OCI-LY7 (cell line): ENCODE measurements around the gene SPATA33. TPM values are rescaled to one million over a fixed set of nuclear protein-coding genes. Genes with fewer than 3 reads are reported as not detected.

Experiments used
- BruUV-seq: library from RNA; stranded (reverse); fragments of 400-500 nt; replicated peaks from 2 replicates; lab custom pipeline; 2021; lab: Mats Ljungman, UMichigan
- CTCF ChIA-PET: fragments of 300-600 bp; sonication (Branson Sonifier 250); formaldehyde crosslinking; loops from one replicate; lab custom pipeline; 2022; ENCODE audit warnings: antibody characterized with exemption; ENCODE audit not compliant: unreplicated experiment; lab: Charles Lee
- POLR2A ChIA-PET: fragments of 300-600 bp; sonication (Branson Sonifier 250); formaldehyde crosslinking; loops from one replicate; lab custom pipeline; 2022; ENCODE audit warnings: antibody characterized with exemption; lab: Charles Lee
- DNase-seq: peaks from one replicate; pipeline ENCODE4 v3.0.0-alpha.2; 2015; ENCODE audit warnings: low spot score
- H2AFZ ChIP-seq: fragments of 200-600 bp; sonication (generic), shearing (Covaris generic); 2 replicates; pipeline ENCODE4 v1.6.1; 2014; ENCODE audit warnings: mild to moderate bottlenecking, antibody characterized with exemption, low read length, moderate library complexity
- H3K27ac ChIP-seq: fragments of 200-600 bp; sonication (generic); 2 replicates; pipeline ENCODE4 v1.5.1; 2014; ENCODE audit warnings: mixed run types, low read depth, mild to moderate bottlenecking, moderate library complexity, low read length, inconsistent platforms; ENCODE audit not compliant: poor library complexity, severe bottlenecking
- H3K36me3 ChIP-seq: fragments of 200-600 bp; sonication (generic); 2 replicates; pipeline ENCODE4 v1.6.1; 2014; ENCODE audit warnings: mild to moderate bottlenecking, antibody characterized with exemption, low read length, moderate library complexity, mixed read lengths; ENCODE audit not compliant: insufficient read depth
- H3K4me1 ChIP-seq: fragments of 200-600 bp; sonication (generic); 2 replicates; pipeline ENCODE4 v1.5.1; 2014; ENCODE audit warnings: mild to moderate bottlenecking, low read length; ENCODE audit not compliant: insufficient read depth, poor library complexity, severe bottlenecking
- H3K4me2 ChIP-seq: fragments of 200-600 bp; sonication (generic); 2 replicates; pipeline ENCODE4 v1.6.1; 2014; ENCODE audit warnings: mild to moderate bottlenecking, low read length
- H3K4me3 ChIP-seq: fragments of 200-600 bp; sonication (generic); 2 replicates; pipeline ENCODE4 v1.5.1; 2014; ENCODE audit warnings: mild to moderate bottlenecking, low read depth, low read length; ENCODE audit not compliant: poor library complexity, severe bottlenecking
- H3K79me2 ChIP-seq: fragments of 200-600 bp; sonication (generic); 2 replicates; pipeline ENCODE4 v1.6.1; 2016; ENCODE audit warnings: low read depth, mild to moderate bottlenecking, low read length, moderate library complexity, mixed read lengths; ENCODE audit not compliant: insufficient read depth
- H3K9me2 ChIP-seq: fragments of 200-600 bp; sonication (generic); 2 replicates; pipeline ENCODE4 v1.6.1; 2016; ENCODE audit warnings: mild to moderate bottlenecking, low read length, mixed read lengths; ENCODE audit not compliant: insufficient read depth
- H3K9me3 ChIP-seq: fragments of 200-600 bp; sonication (generic); 2 replicates; pipeline ENCODE4 v1.6.1; 2014; ENCODE audit warnings: mild to moderate bottlenecking, mixed run types, low read length, mixed read lengths
- H4K20me1 ChIP-seq: fragments of 200-600 bp; sonication (generic); 2 replicates; pipeline ENCODE4 v1.6.1; 2014; ENCODE audit warnings: mild to moderate bottlenecking, antibody characterized with exemption, low read length, moderate library complexity, mixed read lengths; ENCODE audit not compliant: insufficient read depth
- EZH2phosphoT487 ChIP-seq: fragments of 200-600 bp; sonication (generic); IDR thresholded peaks from 2 replicates; pipeline ENCODE4 v1.6.1; 2018; ENCODE audit warnings: low read depth, borderline replicate concordance, mild to moderate bottlenecking, mixed run types, antibody characterized with exemption, low read length, moderate library complexity, mixed read lengths
- intact Hi-C: fragments of 100-400 bp; cut with micrococcal nuclease; formaldehyde crosslinking; loops from one replicate; pipeline ENCODE4 v1.10.0; 2022; ENCODE audit not compliant: unreplicated experiment
- total RNA-seq, 2 experiments: library from RNA; depleted of rRNA in 1 of 2; stranded (reverse); fragments of >200 nt in 1 of 2; shearing (Covaris generic) in 1 of 2; gene quantifications; 2 replicates each; pipeline ENCODE4 v1.2.3, GENCODE V29; 2014 to 2022
- TF ChIP-seq, protein P1 (sequence below): fragments of 200-600 bp; sonication (generic); conservative IDR thresholded peaks from 2 replicates; pipeline ENCODE4 v1.5.1; 2014; ENCODE audit warnings: mild to moderate bottlenecking, antibody characterized with exemption, low read length, moderate library complexity, mixed read lengths

SPATA33 gene
- total RNA-seq, 2 experiments from 2014 or later = 9.4 to 17.3 TPM

DNA sequence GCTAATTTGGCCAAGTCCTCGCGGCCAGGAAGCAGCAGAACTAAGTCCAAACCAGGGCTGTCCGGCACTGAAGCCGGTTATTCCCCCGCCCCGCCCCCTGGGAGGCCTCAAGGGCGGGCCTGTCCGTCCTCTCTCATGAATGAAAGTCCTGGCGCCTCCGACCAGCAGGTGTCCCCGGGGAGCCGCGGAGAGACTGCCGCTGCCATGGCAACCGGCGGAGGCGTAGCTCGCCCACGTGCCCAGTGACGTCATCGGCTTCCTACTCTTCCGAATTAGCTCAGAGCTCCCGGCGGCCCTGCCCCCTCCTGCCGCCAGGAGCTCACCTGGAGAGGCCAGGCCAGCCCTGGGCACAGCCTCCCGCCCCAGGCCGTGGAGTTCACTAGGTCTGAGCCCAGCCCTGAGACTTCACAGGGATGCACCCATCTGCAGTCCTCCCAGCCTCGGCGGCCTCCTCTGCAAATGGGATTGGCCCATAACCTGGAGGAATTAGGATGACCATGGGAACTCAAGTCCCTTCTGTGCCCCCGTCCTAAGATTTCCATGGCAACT, 42.5 kb downstream of the SPATA33 start:
- peaks cover 23% of the 10 kb centered on the region; the same call in 1 of the 2 replicates for H3K36me3 ChIP-seq
- peak overlapping the region; percentile 88 for H3K4me2 ChIP-seq
- H3K9me3 ChIP-seq = no peaks in the 10 kb centered on the region
- peak overlapping the region; percentile 74 for H3K4me3 ChIP-seq
- no peaks in the 10 kb centered on the region for H4K20me1 ChIP-seq
- no peaks in the 10 kb centered on the region for H3K9me2 ChIP-seq
- ChIA-PET POLR2A (interaction anchor here (0.6 to 0.7 kb wide), 2 partner anchors 62 to 160 kb away, joined by 3 to 4 read pairs; no protein-coding TSS in a partner anchor), CTCF (interaction anchor here (0.6 to 1.0 kb wide), 5 partner anchors 70 to 219 kb away, joined by 3 read pairs; partner anchors contain the start of gene MC1R)
- BruUV-seq = no TSS peak
- no peak for TF ChIP-seq EZH2phosphoT487
- TF ChIP-seq, protein P1, sequence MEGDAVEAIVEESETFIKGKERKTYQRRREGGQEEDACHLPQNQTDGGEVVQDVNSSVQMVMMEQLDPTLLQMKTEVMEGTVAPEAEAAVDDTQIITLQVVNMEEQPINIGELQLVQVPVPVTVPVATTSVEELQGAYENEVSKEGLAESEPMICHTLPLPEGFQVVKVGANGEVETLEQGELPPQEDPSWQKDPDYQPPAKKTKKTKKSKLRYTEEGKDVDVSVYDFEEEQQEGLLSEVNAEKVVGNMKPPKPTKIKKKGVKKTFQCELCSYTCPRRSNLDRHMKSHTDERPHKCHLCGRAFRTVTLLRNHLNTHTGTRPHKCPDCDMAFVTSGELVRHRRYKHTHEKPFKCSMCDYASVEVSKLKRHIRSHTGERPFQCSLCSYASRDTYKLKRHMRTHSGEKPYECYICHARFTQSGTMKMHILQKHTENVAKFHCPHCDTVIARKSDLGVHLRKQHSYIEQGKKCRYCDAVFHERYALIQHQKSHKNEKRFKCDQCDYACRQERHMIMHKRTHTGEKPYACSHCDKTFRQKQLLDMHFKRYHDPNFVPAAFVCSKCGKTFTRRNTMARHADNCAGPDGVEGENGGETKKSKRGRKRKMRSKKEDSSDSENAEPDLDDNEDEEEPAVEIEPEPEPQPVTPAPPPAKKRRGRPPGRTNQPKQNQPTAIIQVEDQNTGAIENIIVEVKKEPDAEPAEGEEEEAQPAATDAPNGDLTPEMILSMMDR = peak; percentile 72
- H3K27ac ChIP-seq = peak overlapping the region; percentile 55
- DNase-seq = peak; percentile 99
- peaks cover 31% of the 10 kb centered on the region for H3K4me1 ChIP-seq
- H3K79me2 ChIP-seq = no peaks in the 10 kb centered on the region
- intact Hi-C loops = loop anchor here (1.0 to 10.0 kb wide), 4 partner anchors 21 to 315 kb away; partner anchors contain the start of genes DBNDD1, MC1R and ZNF276
- H2AFZ ChIP-seq = no peak overlapping the region

DNA sequence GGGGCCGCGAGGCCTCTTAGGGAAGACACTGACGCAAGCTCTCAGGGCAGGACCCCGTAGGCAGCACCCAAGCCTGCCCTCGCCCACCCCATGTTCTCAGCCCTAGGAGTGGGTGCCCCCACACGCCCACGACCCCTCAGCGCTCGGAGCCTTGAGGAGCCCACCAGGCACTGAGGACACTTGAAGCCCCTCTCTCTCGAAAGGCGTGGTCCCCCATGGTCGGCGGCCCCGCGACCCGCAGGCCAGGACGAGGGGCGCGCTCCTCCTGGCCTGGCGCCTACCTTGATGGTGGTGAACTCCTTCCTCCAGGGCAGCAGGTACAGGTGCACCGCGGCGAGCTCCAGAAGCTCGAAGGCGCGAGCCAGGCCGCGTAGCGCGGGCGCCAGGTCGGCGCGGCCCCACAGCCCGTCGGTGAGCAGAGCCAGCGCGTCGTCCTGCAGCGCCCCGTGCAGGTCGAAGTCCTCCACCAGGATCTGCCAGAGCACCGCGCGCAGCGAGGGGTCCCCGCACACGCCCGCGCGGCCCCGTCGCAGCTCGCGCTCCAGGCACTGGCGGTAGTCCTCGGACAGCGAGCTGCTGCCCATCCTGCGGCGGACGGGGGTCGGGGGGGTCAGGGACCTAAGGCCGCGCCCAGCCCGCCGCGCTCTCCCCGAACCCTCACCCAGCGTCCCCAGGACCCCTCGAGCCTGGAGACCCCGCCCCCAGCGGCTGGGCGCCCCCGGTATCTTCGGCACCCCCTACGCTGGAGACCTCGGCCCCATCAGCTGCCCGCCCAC, 43.2 kb downstream of the SPATA33 start:
- intact Hi-C loops = loop anchor here (1.0 to 10.0 kb wide), 4 partner anchors 20 to 314 kb away; partner anchors contain the start of genes DBNDD1, MC1R and ZNF276
- Histone ChIP-seq H3K9me3 (no peaks in the 10 kb centered on the region), H4K20me1 (no peaks in the 10 kb centered on the region), H3K4me2 (peak overlapping the region; percentile 88), H3K79me2 (no peaks in the 10 kb centered on the region), H3K27ac (peak overlapping the region; percentile 55), H2AFZ (0 out of 2 replicates have a peak overlapping the region, but pooled peaks have one; percentile 29), H3K9me2 (no peaks in the 10 kb centered on the region), H3K4me1 (peaks cover 31% of the 10 kb centered on the region), H3K36me3 (peaks cover 16% of the 10 kb centered on the region; the same call in 1 of the 2 replicates), H3K4me3 (peak overlapping the region; percentile 74)
- peak; percentile 65 for DNase-seq
- ChIA-PET POLR2A (interaction anchor here (0.7 to 1.2 kb wide), 4 partner anchors 41 to 367 kb away, joined by 3 to 5 read pairs (median 4); no protein-coding TSS in a partner anchor), CTCF (interaction anchor here (0.6 to 1.0 kb wide), 4 partner anchors 69 to 218 kb away, joined by 3 read pairs; partner anchors contain the start of gene MC1R)
- TF ChIP-seq, protein P1 = peak; percentile 12; the same call in 1 of the 2 replicates
- TF ChIP-seq EZH2phosphoT487 = no peak
- no TSS peak for BruUV-seq
